HG03280 (cell line): Measurements from ENCODE around the gene CTNNB1.

ENCODE experiments used
- ATAC-seq: cut with Tn5 transposase; IDR thresholded peaks from one replicate; pipeline ENCODE4 v1.9.1; 2021; ENCODE audit warnings: mild to moderate bottlenecking, moderate library complexity; ENCODE audit not compliant: unreplicated experiment

CTNNB1 gene

DNA sequence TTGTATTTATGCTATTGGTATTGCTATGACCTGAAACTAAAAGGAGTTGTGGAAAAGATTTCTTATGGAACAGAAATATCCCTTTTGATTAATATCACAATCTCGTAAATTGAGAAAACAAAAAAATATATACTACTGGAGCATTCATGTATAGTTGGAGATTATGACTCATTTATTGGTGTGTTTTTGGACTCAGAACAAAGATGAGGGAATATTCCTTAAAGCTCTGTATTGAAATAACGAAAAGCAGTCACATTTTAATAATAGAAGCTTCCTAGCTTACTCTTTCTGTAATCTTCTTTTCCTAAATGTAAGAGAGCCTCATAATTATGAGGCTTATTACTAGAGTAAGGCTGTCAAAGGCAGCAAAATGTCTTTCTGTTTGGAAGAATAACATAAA, 14.3 kb downstream of the CTNNB1 start:
- no peak for ATAC-seq

- ATAC-seq, result no peak
Observed at GRCh38 chr3:41216422-41216821, 17.1 kb downstream of the CTNNB1 start.

DNA sequence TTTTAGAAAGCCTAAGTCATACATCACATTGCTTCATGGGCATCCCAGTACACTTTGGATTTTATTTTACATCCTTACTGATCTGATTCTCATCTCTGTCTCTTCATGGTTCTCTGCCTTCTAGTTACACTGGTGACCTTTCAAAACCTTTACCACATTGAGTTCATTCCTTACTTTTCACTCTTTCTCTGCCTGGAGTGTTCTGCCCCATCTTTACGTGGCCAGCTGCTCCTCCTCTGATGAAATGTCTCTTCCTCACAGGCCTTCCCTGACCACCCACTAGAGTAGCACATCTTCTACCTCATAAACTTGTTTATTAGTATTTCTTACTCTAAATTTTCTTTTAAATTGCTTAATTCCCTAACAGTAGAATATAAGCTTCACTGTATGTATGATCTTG, 17.7 kb downstream of the CTNNB1 start:
- ATAC-seq, result no peak

DNA sequence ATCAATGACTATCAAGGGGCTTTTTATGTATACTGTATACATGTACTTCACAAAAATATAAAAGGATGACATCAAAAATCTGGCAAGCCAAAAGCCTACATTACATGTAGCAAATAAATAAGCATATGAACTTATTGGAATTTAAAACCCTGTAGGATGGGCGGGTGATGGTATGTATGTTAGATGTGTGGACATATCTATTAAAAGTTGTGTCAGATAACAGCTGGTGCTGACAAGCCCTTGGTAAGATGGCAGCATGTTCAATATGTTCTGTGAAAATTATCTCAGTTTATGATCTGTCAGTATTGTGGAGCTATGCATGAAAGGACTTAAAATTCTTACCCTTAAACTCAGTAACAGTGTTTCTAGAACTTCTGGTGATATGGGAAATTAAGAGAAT, 20.1 kb downstream of the CTNNB1 start:
- ATAC-seq, result no peak

DNA sequence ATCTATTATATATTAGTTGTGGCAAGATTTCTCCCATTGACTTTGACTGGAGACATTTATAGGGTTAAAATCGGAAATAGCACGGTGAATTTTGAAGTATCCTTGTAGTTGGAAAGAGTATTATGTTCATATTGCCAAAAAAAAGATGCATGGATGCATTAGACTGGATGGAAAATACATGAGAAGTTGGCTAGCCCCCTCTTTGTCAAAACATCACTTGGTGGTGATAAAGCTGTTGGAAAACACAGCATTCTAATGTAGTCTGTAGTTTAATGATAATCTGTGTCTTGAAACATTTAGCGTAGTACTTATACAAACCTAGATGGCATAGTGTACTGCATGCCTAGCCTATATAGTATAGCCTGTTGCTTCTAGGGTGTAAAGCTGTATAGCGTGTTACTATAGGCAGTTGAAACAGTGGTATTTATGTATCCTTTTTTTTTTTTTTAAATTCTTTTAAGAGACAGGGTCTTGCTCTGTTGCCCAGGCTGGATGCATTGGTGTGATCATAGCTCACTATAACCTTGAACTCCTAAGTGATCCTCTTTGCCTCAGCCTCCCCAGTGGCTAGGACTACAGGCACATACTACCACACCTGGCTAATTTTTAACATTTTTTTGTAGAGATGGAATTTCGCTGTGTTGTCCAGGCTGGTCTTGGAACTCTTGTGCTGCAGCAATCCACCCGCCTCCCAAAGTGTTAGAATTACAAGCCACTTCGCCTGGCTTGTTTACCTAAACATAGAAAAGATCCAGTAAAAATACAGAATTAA, 21.8 kb downstream of the CTNNB1 start:
- no peak for ATAC-seq

DNA sequence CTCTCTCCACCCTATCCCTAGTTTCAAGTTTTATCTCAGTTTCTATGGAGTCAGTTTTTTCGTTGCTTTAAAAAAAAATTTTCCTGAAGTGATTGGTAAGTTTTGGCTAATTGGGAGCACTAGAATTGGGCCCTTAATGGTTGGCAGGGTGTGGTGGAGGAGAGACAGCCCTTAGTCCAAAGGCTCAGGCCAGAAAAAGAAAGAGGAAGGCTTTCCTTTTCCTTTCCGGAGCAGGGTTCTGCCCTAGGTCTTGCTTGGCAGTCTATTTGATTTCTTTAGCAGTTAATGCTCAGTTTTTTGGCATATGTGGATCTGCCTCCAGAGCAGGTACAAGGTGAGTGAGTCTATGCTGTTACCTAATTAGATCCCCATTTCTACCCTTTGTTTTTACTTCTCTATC, 22.7 kb downstream of the CTNNB1 start:
- ATAC-seq, result no peak

- ATAC-seq, result no peak
Observed at GRCh38 chr3:41222501-41222900, 23.2 kb downstream of the CTNNB1 start.

GRCh38 chr3:41223078-41223477, 23.8 kb downstream of the CTNNB1 start:
- ATAC-seq, result no peak

- ATAC-seq, result no peak
Observed at GRCh38 chr3:41223691-41224090, 24.4 kb downstream of the CTNNB1 start.

GRCh38 chr3:41224120-41224806, 25.0 kb downstream of the CTNNB1 start:
- ATAC-seq, result no peak

- ATAC-seq, result no peak
Observed at GRCh38 chr3:41234823-41235721, 35.8 kb downstream of the CTNNB1 start.

- ATAC-seq, result no peak
Observed at GRCh38 chr3:41236228-41236627, 36.9 kb downstream of the CTNNB1 start.

DNA sequence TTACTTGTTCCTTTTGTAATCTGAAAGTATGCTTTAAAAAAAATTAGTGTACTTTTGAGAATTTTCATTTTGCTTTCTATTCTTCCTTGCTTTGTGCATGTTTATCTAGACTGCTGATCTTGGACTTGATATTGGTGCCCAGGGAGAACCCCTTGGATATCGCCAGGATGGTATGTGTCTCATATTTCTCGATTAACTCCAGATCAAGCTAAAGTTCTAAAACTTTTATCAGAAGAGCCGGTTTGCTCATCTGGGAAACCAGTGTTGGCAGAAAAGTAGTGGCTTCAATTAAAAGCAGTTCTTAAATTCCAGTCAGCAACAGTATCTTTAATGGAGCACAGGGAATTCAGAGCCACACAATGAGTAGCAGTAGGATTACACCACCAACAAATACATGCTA, 38.6 kb downstream of the CTNNB1 start:
- ATAC-seq, result no peak

DNA sequence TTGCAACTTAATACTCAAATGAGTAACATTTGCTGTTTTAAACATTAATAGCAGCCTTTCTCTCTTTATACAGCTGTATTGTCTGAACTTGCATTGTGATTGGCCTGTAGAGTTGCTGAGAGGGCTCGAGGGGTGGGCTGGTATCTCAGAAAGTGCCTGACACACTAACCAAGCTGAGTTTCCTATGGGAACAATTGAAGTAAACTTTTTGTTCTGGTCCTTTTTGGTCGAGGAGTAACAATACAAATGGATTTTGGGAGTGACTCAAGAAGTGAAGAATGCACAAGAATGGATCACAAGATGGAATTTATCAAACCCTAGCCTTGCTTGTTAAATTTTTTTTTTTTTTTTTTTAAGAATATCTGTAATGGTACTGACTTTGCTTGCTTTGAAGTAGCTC, 40.3 kb downstream of the CTNNB1 start:
- ATAC-seq, result no peak

DNA sequence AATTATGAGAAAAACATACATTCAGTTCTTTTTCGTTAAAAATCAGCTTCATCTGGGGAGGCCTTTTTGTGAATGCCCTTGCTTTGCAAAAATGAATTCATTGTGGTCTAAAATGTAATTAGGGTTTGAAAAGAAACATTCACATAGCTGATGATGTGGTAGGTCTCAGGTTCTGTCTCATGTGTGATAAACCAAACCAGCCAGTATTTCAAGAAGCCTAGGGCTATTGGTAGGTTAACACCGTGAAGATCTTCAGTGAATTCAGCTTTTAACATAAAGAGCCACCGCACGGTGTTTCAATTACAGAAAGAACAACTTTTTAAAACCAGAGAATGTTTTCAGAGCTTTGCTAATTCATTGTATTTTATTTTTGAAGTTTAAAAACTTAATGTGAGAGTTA, 41.9 kb downstream of the CTNNB1 start:
- no peak for ATAC-seq

GRCh38 chr3:41241800-41242571, 42.7 kb downstream of the CTNNB1 start:
- ATAC-seq, result no peak

GRCh38 chr3:41243183-41243582, 43.9 kb downstream of the CTNNB1 start:
- no peak for ATAC-seq

- ATAC-seq, result no peak
Observed at GRCh38 chr3:41244620-41245336, 45.5 kb downstream of the CTNNB1 start.

- no peak for ATAC-seq
Observed at GRCh38 chr3:41247055-41248004, 48.0 kb downstream of the CTNNB1 start.
